H9 (cell line): ENCODE data around the gene FST. TPM values are rescaled to one million over a fixed set of nuclear protein-coding genes. Genes with fewer than 3 reads are reported as not detected.

Source experiments
- DNase-seq: peaks from one replicate; pipeline ENCODE4 v3.0.0-alpha.2; 2017
- H2AFZ ChIP-seq: one replicate; pipeline ENCODE4 v1.6.1; 2013; ENCODE audit warnings: mild to moderate bottlenecking, low read length, control low read depth, moderate library complexity
- H2AK5ac ChIP-seq: 2 replicates; pipeline ENCODE4 v1.6.1; 2013; ENCODE audit warnings: low read length, control low read depth, mixed read lengths; ENCODE audit not compliant: insufficient read length
- H2BK120ac ChIP-seq: one replicate; pipeline ENCODE4 v1.6.1; 2013; ENCODE audit warnings: low read depth, mild to moderate bottlenecking, low read length, control low read depth, inconsistent platforms; ENCODE audit not compliant: poor library complexity, severe bottlenecking
- H2BK12ac ChIP-seq: 2 replicates; pipeline ENCODE4 v1.6.1; 2013; ENCODE audit warnings: low read length, control low read depth, mixed read lengths, low read depth; ENCODE audit not compliant: insufficient read length
- H2BK15ac ChIP-seq: 2 replicates; pipeline ENCODE4 v1.6.1; 2013; ENCODE audit warnings: low read depth, low read length, control low read depth
- H2BK20ac ChIP-seq: one replicate; pipeline ENCODE4 v1.6.1; 2013; ENCODE audit warnings: low read depth, mild to moderate bottlenecking, low read length, control low read depth, inconsistent platforms; ENCODE audit not compliant: poor library complexity, severe bottlenecking
- H2BK5ac ChIP-seq: 2 replicates; pipeline ENCODE4 v1.6.1; 2013; ENCODE audit warnings: low read length, control low read depth, mixed read lengths; ENCODE audit not compliant: insufficient read length
- H3K14ac ChIP-seq: 2 replicates; pipeline ENCODE4 v1.6.1; 2013; ENCODE audit warnings: low read length, control low read depth; ENCODE audit not compliant: insufficient read depth
- H3K18ac ChIP-seq: 2 replicates; pipeline ENCODE4 v1.6.1; 2013; ENCODE audit warnings: low read depth, mild to moderate bottlenecking, mixed read lengths, low read length, control low read depth; ENCODE audit not compliant: insufficient read length
- H3K23ac ChIP-seq: 2 replicates; pipeline ENCODE4 v1.6.1; 2013; ENCODE audit warnings: low read length, control low read depth, mixed read lengths, low read depth; ENCODE audit not compliant: insufficient read length
- H3K23me2 ChIP-seq: 2 replicates; pipeline ENCODE4 v1.6.1; 2013; ENCODE audit warnings: low read depth, mild to moderate bottlenecking, mixed read lengths, low read length, control low read depth; ENCODE audit not compliant: insufficient read length, poor library complexity, severe bottlenecking
- H3K27ac ChIP-seq: 2 replicates; pipeline ENCODE4 v1.5.1; 2013; ENCODE audit warnings: low read length, control low read depth, mixed read lengths, low read depth; ENCODE audit not compliant: insufficient read length
- H3K27me3 ChIP-seq: 2 replicates; pipeline ENCODE4 v1.6.1; 2013; ENCODE audit warnings: low read length, control low read depth, inconsistent platforms; ENCODE audit not compliant: insufficient read depth
- H3K4ac ChIP-seq: 2 replicates; pipeline ENCODE4 v1.6.1; 2013; ENCODE audit warnings: low read depth, mild to moderate bottlenecking, control low read depth, inconsistent platforms, low read length, moderate library complexity
- H3K4me1 ChIP-seq: 2 replicates; pipeline ENCODE4 v1.6.1; 2013; ENCODE audit warnings: low read length, control low read depth, inconsistent platforms; ENCODE audit not compliant: insufficient read depth
- H3K4me2 ChIP-seq: 2 replicates; pipeline ENCODE4 v1.6.1; 2013; ENCODE audit warnings: low read length, control low read depth, mixed read lengths; ENCODE audit not compliant: insufficient read length, insufficient read depth
- H3K56ac ChIP-seq: 2 replicates; pipeline ENCODE4 v1.6.1; 2013; ENCODE audit warnings: low read depth, mild to moderate bottlenecking, mixed read lengths, low read length, control low read depth; ENCODE audit not compliant: insufficient read length
- H3K79me1 ChIP-seq: 2 replicates; pipeline ENCODE4 v1.6.1; 2013; ENCODE audit warnings: low read depth, mild to moderate bottlenecking, moderate library complexity, low read length, control low read depth, inconsistent platforms; ENCODE audit not compliant: insufficient read depth, poor library complexity, severe bottlenecking
- H3K79me2 ChIP-seq: 2 replicates; pipeline ENCODE4 v1.6.1; 2013; ENCODE audit warnings: low read length, control low read depth, inconsistent platforms; ENCODE audit not compliant: insufficient read depth
- H3K9ac ChIP-seq: 2 replicates; pipeline ENCODE4 v1.6.1; 2013; ENCODE audit warnings: low read length, control low read depth, mixed read lengths; ENCODE audit not compliant: insufficient read length; ENCODE audit errors: extremely low read depth
- H3K9me3 ChIP-seq: one replicate; pipeline ENCODE4 v1.6.1; 2013; ENCODE audit warnings: low read depth, low read length, inconsistent platforms; ENCODE audit not compliant: control insufficient read depth
- H3T11ph ChIP-seq: one replicate; pipeline ENCODE4 v1.6.1; 2013; ENCODE audit warnings: mild to moderate bottlenecking, low read length, control low read depth, inconsistent platforms
- H4K20me1 ChIP-seq: one replicate; pipeline ENCODE4 v1.6.1; 2013; ENCODE audit not compliant: control insufficient read depth, insufficient read length, insufficient read depth
- H4K5ac ChIP-seq: 2 replicates; pipeline ENCODE4 v1.6.1; 2013; ENCODE audit warnings: low read depth, mild to moderate bottlenecking, mixed read lengths, low read length, control low read depth; ENCODE audit not compliant: insufficient read length
- H4K8ac ChIP-seq: replicated peaks from 2 replicates; pipeline ENCODE4 v1.6.1; 2013; ENCODE audit warnings: low read length, control low read depth, mixed read lengths, low read depth; ENCODE audit not compliant: insufficient read length
- H4K91ac ChIP-seq: 2 replicates; pipeline ENCODE4 v1.6.1; 2013; ENCODE audit warnings: low read depth, mild to moderate bottlenecking, moderate library complexity, mixed read lengths, low read length, control low read depth; ENCODE audit not compliant: insufficient read length
- H3K27ac Mint-ChIP-seq, 3 experiments: 2 replicates in 2 of 3; 3 replicates in 1 of 3; pipeline ENCODE4 v1.8.0; 2020 to 2021; ENCODE audit warnings: mixed read lengths in 3 of 3, mild to moderate bottlenecking in 1 of 3, moderate library complexity in 1 of 3
- H3K27me3 Mint-ChIP-seq: 2 replicates; pipeline ENCODE4 v1.8.0; 2021; ENCODE audit warnings: low read depth, mild to moderate bottlenecking, moderate library complexity, mixed read lengths
- H3K36me3 Mint-ChIP-seq, 3 experiments: 2 replicates in 2 of 3; 3 replicates in 1 of 3; pipeline ENCODE4 v1.8.0; 2020 to 2021; ENCODE audit warnings: low read depth in 3 of 3, mixed read lengths in 3 of 3; ENCODE audit not compliant: insufficient read depth in 1 of 3
- H3K4me1 Mint-ChIP-seq, 2 experiments: 2 replicates each; pipeline ENCODE4 v1.8.0; 2020; ENCODE audit warnings: mixed read lengths in 2 of 2
- H3K4me3 Mint-ChIP-seq, 2 experiments: 2 replicates in 1 of 2; 3 replicates in 1 of 2; pipeline ENCODE4 v1.8.0; 2020 to 2021; ENCODE audit warnings: mild to moderate bottlenecking in 2 of 2, mixed read lengths in 2 of 2, moderate library complexity in 1 of 2
- H3K9me3 Mint-ChIP-seq, 2 experiments: 2 replicates in 1 of 2; 3 replicates in 1 of 2; pipeline ENCODE4 v1.8.0; 2020; ENCODE audit warnings: mild to moderate bottlenecking in 2 of 2, mixed read lengths in 2 of 2, moderate library complexity in 1 of 2
- CTCF ChIP-seq: fragments of 200-600 bp; sonication (generic); conservative IDR thresholded peaks from 3 replicates; pipeline ENCODE4 v1.8.0; 2021; ENCODE audit warnings: antibody characterized with exemption, mild to moderate bottlenecking
- WGBS: extraction: QIAGEN DNeasy Blood & Tissue Kit; methylation state at CpG from one replicate; pipeline ENCODE4 v1.1.7; 2013; ENCODE audit warnings: missing lambda C conversion rate, low lambda C conversion rate, mixed read lengths; ENCODE audit not compliant: insufficient read length; ENCODE audit errors: extremely low coverage; 5-methylcytosine and 5-hydroxymethylcytosine counted together
- total RNA-seq: library from RNA; stranded (reverse); gene quantifications from 2 replicates; pipeline ENCODE4 v1.2.1, GENCODE V29; 2021

Gene FST
- total RNA-seq, 1 experiment from 2014 or later: 111 TPM

- no peak overlapping the region for H3K23ac ChIP-seq
- H2BK120ac ChIP-seq: no peak overlapping the region
- H2AFZ ChIP-seq: no peak overlapping the region
- peak; percentile 36; the same call in 1 of the 3 replicates for TF ChIP-seq CTCF
- DNase-seq: peak; percentile 51
- H3K18ac ChIP-seq: no peak overlapping the region
- H3K79me1 ChIP-seq: no peaks in the 10 kb centered on the region
- H3K23me2 ChIP-seq: peaks cover 31% of the 10 kb centered on the region
- WGBS: no CpG with 5 or more reads among the region's 36 CpGs
- H3K9me3 Mint-ChIP-seq: 0 out of 5 replicates have a peak, but pooled peaks cover 0 to 3% of the 10 kb centered on the region in 2 experiments
- H3K27me3 ChIP-seq: no peaks in the 10 kb centered on the region
- H3K4ac ChIP-seq: no peak overlapping the region
- H3K79me2 ChIP-seq: 0 out of 2 replicates have a peak, but pooled peaks cover 2% of the 10 kb centered on the region
- H3K27ac Mint-ChIP-seq: peak overlapping the region in 1 of 3 experiments; percentile 2; a peak in 2 of 7 replicates
- no peak overlapping the region for H2BK12ac ChIP-seq
- no peak overlapping the region for H3T11ph ChIP-seq
- no peak overlapping the region for H3K14ac ChIP-seq
- no peak overlapping the region for H2BK20ac ChIP-seq
- H3K4me1 ChIP-seq: peaks cover 5% of the 10 kb centered on the region; the same call in 1 of the 2 replicates
- H4K20me1 ChIP-seq: no peaks in the 10 kb centered on the region
- H4K8ac ChIP-seq: no peak overlapping the region
- no peak overlapping the region for H2BK15ac ChIP-seq
- no peak overlapping the region for H4K5ac ChIP-seq
- peaks cover 5% of the 10 kb centered on the region; the same call in 1 of the 2 replicates for H3K27me3 Mint-ChIP-seq
- no peak overlapping the region for H3K27ac ChIP-seq
- no peak overlapping the region for H2BK5ac ChIP-seq
- no peak overlapping the region for H3K56ac ChIP-seq
- H3K9me3 ChIP-seq: no peaks in the 10 kb centered on the region
- H3K4me2 ChIP-seq: peak overlapping the region; percentile 98
- peaks cover 16 to 20% of the 10 kb centered on the region in 2 experiments for H3K4me1 Mint-ChIP-seq
- H3K4me3 Mint-ChIP-seq: peak overlapping the region; percentile 98 to 99
- H3K36me3 Mint-ChIP-seq: peaks cover 19 to 49% (median 34%) of the 10 kb centered on the region in 3 experiments; a peak in 6 of 7 replicates
- H4K91ac ChIP-seq: no peak overlapping the region
- H3K9ac ChIP-seq: peak overlapping the region; percentile 34
- no peak overlapping the region for H2AK5ac ChIP-seq
Observed at GRCh38 chr5:53481887-53482716, 1.7 kb downstream of the FST start.
